SHP77 treated with DMSO at 0.1 percent for 48 hours (cell line): ENCODE measurements around the gene NPHS2.

Source experiments
- DNase-seq: peaks from one replicate; lab custom pipeline; 2025; lab: John Stamatoyannopoulos, UW

Gene NPHS2

DNA sequence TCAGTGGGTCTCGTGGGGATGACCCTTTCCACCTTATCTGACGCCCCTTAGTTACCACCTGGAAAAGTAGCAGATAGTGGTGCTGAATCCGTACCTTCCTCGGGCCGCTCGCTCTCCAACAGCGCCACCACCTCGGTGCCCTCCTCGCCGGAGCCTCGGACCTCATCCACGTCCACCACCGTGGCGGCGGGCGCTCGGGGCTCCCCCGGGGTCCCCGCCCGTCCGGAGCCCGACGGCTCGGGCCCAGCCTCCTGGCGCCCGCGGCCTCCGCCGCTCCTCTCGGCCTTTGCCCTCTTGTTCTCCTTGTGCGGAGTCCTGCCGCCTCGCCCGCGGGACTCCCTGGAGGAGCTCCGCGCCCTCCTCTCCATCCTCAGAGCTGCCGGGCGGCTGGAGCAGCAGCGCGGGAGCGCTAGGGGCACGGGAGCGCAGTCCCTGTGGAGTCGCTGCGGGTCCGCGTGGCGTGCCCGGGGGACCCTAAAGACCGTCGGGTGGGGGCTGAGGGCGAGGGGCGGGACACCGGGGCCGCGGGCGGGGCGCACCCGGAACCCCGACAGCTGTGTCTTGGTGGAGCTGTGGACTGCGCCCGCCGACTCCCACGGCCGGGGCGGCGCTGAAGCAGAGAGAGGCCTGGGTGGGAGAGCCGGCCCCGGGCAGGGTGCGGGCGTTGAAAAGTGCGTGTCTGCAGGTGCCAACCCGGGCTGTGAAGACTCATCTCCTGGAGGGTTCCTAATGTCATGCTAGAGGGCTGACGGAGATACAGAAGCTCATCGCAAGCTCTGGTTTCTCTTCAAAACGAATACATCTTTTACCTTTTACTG, at the start of gene NPHS2:
Gene NPHS2, minus strand, starts transcription at position 452 of the 818 bp plus-strand sequence. Its CDS starts 84 bp downstream, at position 368.
- DNase-seq, result no peak

GRCh38 chr1:179612361-179612760, 36.6 kb upstream of the NPHS2 start:
- no peak for DNase-seq

DNA sequence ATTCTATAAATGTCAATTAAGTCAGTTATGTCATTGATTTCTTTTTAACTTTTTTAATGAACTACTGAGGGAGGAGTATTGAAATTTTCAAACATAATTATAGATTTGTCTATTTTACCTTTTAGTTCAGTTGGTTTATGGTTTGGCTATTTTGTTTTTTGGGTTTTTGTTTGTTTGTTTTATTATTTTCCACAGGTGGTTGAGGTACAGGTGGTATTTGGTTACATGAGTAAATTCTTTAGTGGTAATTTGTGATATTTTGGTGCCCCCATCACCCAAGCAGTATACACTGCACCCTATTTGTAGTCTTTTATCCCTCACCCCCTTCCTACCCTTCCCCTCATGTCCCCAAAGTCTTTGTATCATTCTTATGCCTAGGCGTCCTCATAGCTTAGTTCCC, 25.3 kb upstream of the NPHS2 start:
- no peak for DNase-seq

DNA sequence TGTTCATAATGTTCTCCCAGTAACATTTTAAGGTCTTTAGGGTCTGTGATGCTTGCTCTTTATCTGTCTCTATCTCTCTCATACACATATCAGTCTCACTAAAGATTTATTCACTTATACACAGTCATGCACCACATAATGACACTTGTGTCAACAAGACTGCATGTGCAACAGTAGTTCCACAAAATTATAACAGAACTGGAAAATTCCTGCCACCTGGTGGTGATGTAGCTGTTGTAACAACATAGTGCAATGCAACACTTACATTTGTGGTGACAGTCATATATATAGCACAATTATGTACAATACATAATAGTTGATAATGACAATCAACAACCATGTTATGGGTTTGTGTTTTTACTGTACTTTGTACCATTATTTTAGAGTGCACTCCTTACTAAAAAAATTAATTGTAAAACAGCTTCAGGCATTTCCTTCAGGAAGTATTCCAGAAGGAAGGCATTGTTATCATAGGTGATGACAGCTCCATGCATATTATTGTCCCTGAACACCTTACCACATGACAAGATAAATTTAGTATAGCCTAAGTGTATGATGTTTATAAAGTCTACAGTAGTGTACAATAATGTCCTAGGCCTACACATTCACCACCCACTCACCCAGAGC, 24.0 kb upstream of the NPHS2 start:
- peak; percentile 49 for DNase-seq

DNA sequence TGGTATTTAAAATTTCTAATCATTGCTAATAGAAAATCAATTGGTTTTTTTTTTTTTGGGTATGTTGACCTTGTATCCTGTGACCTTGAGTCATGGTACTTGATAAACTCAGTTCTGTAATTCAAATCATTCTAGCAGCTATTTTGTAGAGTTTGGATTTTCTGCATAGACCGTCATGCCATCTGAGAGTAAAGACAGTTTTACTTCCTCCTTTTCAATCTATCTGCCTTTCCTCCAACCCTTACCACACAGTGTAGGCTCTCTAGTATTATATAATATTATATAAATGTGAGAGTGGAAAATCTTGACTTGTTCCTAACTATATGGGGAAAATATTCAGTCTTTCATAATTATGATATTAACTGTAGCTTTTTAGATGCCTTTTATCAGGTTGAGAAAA, 22.9 kb upstream of the NPHS2 start:
- no peak for DNase-seq

- no peak for DNase-seq
These were observed 16.1 kb upstream of the NPHS2 start, which contains the start of gene TDRD5 for GRCh38 chr1:179591592-179592580. TSS of gene TDRD5 (plus strand) at chr1:179591832. CDS start at chr1:179592616, 784 bp downstream.

DNA sequence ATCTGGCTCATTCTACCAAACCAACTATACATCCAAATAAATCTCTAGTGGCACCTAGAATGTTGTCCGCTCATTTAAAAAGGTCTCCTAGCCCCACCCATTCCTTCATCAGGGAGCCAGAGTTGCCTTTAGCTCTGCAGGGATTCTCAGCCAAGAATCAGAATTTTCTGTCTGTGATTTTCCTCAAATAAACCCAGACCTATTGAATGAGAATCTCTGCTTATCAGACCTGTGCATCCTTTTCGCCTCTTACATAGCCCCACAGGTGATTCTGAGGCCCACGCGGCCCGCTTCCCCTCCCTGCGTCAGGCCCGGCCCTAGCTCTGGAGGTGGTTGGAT, 15.5 kb upstream of the NPHS2 start:
- DNase-seq, result no peak

DNA sequence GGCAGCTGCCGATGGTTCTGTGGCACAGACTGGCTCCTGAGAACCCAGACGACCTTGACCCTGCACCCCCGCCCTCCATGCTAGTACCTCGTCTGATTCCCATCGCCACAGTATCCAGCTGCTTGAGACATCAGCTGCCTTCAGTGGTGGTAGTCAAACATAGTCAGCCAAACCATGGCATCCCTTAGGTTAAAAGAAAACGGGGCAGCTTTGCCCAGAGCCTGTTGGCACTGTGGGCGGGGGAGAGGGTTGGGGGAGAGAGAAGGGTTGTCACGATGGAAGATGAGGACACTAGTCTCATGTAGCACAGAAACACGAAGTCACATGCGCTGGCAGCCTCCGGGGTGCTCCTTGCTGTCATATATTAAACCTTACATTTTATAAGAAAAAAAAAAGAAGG, 14.9 kb upstream of the NPHS2 start:
- no peak for DNase-seq

DNA sequence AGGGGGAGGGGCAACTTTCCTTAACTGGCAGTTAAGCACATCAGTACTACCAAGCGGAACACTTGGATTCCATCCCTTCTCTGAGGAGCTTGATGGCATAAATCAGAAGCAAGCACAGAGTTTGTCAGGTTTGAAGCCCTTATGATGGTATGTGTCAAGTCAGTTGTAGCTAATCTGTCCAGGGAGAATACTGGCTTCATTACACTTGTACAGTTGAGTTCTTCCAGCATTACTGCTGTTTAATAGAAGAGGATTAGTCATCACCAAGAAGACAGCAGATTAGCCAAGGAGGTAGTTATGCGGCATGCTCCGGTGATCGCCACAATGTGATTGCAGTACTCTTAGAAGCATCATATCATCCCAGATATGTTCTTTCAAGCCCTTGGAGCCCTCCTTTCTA, 13.8 kb upstream of the NPHS2 start:
- no peak for DNase-seq

DNA sequence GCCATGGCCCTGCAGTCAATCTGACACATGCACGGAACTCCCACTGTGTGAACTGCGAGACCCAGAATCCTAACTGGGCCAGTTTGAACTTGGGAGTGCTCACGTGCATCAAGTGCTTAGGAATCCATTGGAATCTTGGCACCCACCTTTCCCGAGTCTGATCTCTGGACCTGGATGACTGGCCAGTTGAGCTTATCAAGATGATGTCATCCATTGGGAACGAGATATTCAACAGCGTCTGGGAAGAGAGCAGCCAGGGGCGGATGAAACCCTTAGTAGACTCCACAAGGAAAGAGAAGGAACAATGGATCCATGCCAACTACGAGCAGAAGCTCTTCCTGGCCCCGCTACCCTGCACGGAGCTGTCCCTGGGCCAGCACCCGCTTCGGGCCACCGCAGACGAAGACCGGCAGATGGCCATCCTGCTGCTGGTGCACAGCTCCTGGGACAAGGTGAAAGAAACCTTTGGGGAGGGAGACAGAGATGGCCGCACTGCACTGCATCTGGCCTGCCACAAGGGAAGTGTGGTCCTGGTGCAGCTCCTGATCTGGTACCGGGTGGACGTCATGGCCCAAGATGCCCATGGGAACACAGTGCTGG, 12.8 kb upstream of the NPHS2 start:
- DNase-seq, result no peak

GRCh38 chr1:179587336-179587735, 11.6 kb upstream of the NPHS2 start:
- DNase-seq, result no peak

DNA sequence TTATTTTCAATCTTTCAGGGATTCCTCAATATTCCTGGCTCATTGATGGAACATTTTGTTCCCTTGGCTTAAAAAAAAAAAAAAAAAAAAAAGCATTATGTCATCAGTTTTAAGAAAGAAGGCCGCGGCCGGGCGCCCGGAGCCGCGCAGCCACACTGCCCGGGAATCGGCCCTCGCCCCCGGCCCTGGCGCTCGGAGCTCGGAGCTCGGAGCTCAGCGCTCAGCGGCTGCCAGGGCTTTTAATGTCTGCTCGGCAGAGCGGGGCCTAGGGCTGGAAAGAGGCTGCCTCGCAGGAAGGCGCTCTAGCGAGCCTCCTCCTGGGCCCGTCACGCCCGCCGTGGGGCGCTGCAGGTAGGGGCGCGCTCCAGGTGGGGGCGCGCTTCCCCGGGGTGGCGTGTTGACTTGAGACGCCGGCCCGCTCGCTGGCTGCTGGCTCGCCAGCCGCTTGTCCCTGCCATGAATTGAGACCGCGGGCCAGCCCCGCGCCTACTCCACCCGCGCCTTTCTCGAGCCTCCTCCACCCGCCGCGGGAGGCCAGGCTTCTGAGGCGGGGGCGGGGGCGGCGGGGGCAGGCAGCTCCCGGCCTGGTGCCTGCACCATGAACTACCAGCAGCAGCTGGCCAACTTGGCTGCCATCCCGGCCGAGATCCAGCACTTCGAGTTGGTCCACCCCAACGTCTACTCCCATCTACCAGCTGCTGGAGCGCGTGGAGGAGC, 10.5 kb upstream of the NPHS2 start:
- peak; percentile 65 for DNase-seq

- DNase-seq, result no peak
These were observed 8.1 kb upstream of the NPHS2 start for GRCh38 chr1:179583771-179584320.

- DNase-seq, result no peak
These were observed 761 bp upstream of the NPHS2 start for GRCh38 chr1:179576509-179576908.

DNA sequence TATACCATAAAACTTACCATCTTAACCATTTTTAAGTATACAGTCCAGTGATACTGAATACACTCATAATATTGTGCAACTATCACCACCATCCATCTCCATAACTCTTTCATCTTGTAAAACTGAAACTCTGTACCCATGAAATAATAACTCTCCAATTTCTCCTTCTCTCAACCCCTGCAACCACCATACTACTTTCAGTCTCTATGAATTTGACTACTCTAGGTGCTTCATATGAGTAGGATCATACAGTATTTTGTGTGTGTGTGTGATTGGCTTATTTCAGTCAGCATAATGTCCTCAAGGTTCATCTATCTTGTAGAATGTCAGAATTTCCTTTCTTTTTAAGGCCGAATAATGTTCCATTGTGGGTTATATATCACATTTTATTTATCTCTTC, 17.7 kb downstream of the NPHS2 start:
- no peak for DNase-seq

DNA sequence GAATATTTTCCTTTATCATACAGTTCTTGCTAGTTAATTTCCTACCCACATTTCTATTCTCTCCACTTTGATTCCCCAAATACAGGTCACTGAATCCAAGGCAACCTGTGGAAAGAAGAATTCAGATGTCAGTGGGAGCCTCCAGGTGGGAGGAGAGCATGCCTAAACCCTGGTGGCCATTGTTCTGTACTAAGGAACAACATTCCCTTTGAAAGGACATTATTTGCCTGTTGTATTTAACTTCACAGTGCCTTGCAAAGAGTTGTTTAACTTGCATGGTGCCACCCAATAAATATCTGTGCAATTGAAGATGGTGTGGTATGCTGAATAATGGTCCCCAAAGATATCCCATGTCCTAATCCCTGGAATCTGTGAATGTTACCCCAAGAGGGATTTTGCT, 21.3 kb downstream of the NPHS2 start:
- no peak for DNase-seq

- no peak for DNase-seq
These were observed 24.7 kb downstream of the NPHS2 start for GRCh38 chr1:179550746-179551682.

GRCh38 chr1:179549368-179549700, 26.4 kb downstream of the NPHS2 start:
- DNase-seq, result no peak

- DNase-seq, result no peak
These were observed 26.9 kb downstream of the NPHS2 start for GRCh38 chr1:179548666-179549367.
